ENCODE data around the gene PPP1R36.
A peak's percentile ranks its signal among the peaks of the same experiment; 100 is the strongest.
"Not testable (repeated sequence)": the region's sequence is repeated elsewhere in the genome, so short reads cannot be mapped to it uniquely, and the experiment has no call there.

Gene PPP1R36

DNA sequence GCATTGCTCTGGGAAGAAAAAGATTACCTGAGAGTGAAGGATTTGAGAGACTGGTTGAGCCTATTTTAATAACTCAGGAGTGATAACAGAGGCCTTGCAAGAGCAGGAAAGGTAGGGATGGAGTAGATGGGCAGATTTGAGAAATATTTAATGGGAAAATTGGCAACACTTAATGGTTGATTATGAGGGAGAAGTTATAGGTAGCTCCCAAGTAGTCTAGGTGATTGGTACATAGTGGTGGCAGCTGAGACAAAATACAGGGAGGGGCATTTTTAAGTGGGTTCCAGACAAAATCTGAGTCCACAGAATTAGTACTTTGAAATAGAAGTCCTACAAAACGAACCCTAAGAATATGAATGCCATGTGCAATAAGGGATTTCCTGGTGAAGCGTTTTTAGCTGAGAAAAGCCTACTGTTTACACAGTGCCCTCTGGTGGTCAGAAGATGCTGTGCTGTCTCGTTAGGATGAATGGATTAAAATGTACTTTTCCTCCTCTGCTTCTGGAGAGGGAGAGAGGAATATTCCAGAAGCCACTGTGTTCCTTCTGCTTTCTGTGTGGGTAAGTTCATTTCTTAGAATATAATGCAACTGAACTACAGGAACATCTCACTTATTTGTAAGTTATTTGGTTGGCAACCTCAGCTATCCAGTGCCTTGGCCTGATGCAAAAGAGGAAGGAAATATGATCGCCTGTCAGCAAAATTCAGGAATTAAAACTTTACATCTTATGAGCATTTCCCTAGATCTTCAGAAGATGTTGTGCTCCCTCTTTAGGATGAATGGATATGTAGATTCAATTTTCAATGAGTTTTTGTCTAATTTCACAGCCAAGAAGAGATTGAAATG, 38.7 kb upstream of the PPP1R36 start:
- 0 out of 2 replicates have a peak overlapping the region, but pooled peaks have one; percentile 3 for H3K27ac ChIP-seq
- no peak for TF ChIP-seq ZFX (IDR thresholded peaks at IDR 0.05; ENCODE audit: borderline replicate concordance)
- peak; percentile 96 for TF ChIP-seq CTCF (IDR thresholded peaks at IDR 0.05)

GRCh38 chr14:64513271-64513670, 36.5 kb upstream of the PPP1R36 start:
- no peak for TF ChIP-seq CTCF (IDR thresholded peaks at IDR 0.05)
- no peak for TF ChIP-seq ZFX (IDR thresholded peaks at IDR 0.05; ENCODE audit: borderline replicate concordance)
- peak overlapping the region; percentile 74; the same call in 1 of the 2 replicates for H3K27ac ChIP-seq

GRCh38 chr14:64515053-64515452, 34.7 kb upstream of the PPP1R36 start:
- TF ChIP-seq ZFX (IDR thresholded peaks at IDR 0.05; ENCODE audit: borderline replicate concordance) (no peak), CTCF (IDR thresholded peaks at IDR 0.05) (no peak)
- peak overlapping the region; percentile 74 for H3K27ac ChIP-seq

GRCh38 chr14:64516969-64517368, 32.8 kb upstream of the PPP1R36 start:
- TF ChIP-seq CTCF (IDR thresholded peaks at IDR 0.05) (no peak), ZFX (IDR thresholded peaks at IDR 0.05; ENCODE audit: borderline replicate concordance) (no peak)
- H3K27ac ChIP-seq: no peak overlapping the region

DNA sequence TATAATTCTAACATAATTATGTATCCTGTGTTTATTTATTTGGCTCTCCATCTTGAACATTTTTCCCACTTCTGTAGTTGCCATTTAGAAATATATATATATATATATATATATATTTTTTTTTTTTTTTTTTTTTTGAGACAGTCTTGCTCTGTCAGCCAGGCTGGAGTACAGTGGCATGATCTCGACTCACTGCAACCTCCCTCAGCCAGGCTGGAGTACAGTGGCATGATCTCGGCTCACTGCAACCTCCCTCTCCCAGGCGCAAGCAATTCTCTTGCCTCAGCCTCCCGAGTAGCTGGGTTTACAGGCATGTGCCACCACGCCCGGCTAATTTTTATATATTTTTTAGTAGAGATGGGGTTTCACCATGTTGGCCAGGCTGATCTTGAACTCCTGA, 32.1 kb upstream of the PPP1R36 start:
- H3K27ac ChIP-seq: not testable (repeated sequence)

DNA sequence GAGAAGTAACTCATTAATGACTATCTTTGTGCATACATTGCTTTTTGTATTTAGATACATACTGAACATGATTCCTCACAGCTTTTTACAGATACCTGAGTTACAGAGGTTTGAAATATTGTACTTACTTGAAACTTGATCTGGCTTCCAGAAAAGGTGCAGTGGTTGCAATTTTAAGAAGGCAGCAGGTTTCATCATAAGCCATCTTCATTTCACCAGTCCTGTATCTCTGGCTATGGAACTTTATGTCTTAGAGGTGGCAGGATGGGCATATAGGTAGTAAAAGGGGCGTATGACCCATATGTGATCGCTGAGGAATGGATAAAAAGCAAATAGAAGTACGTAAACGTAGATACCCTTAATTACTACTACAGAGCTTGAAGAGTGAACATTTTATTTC, 31.5 kb upstream of the PPP1R36 start:
- H3K27ac ChIP-seq: no peak overlapping the region
- no peak for TF ChIP-seq CTCF (IDR thresholded peaks at IDR 0.05)
- TF ChIP-seq ZFX (IDR thresholded peaks at IDR 0.05; ENCODE audit: borderline replicate concordance): no peak

DNA sequence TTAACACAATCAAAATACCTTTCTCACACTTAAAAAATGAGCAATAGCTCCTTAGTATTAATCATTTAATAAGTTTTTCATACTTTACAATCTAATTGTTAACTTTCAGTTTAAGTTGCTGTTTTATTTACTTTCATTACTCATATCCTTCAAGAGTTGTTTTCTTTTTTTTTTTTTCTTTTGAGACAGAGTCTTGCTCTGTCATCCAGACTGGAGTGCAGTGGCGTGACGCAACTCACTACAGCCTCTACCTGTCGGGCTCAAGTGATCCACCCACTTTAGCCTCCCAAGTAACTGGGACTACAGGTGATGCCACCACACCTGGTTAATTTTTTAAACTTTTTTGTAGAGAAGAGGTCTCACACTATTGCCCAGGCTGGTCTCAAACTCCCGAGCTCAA, 29.1 kb upstream of the PPP1R36 start:
- H3K27ac ChIP-seq: no peak overlapping the region
- TF ChIP-seq CTCF (IDR thresholded peaks at IDR 0.05) (no peak), ZFX (IDR thresholded peaks at IDR 0.05; ENCODE audit: borderline replicate concordance) (no peak)
